Hematopoietic multipotent progenitor cell treated with erythropoietin and hydrocortisone succinate and interleukin-3 and kit ligand, for 17 days (in vitro differentiated cells): Measurements from ENCODE around the gene FZD2.
"Not testable (repeated sequence)": the region's sequence is repeated elsewhere in the genome, so short reads cannot be mapped to it uniquely, and the experiment has no call there.

Source experiments
- DNase-seq: peaks from one replicate; pipeline ENCODE4 v3.0.0-alpha.2; 2015; ENCODE audit warnings: low spot score

FZD2 gene

DNA sequence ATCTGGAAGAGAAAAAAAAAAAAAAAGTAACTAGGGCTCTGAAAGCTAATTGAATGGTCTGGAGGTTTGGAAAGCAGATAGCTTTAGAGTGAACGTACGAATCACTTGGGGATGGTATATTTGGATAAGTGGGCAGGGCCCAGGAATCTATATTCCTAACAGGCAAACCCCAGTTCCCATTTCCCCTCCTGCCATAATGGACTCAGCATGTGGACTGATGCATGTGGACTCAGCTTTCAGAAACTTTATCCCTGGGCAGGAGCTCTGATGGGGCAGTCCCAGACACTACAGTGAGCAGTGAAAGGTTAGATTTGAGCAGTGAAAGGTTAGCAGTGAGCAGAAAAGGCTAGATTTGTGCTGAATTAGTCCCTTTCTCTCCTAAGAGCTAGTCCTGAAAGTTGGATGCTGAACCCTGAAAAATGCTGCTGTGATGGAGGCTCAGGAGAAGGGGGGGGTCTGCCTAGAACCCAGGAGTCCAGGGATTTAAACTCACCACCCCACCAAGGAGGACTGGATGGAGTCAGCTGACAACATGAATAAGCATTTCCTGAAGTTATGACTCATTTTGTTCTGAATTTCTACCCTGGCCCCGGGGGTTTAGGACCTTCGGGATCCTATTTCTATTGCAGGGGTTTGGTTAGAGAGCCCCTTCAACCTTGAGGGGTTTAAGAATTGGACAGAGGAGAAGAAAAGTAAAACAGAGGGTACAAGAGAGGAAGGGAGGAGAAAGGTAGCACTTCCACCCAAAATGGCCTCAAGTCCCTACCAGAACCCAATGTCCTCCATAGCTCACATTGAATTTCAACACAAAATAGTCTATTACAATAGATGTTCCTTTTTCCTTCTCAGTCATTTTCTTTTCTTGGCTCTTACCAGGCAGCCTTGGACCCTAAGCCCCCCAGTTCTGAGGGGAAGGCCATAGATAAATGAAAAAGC lies 10.3 kb upstream of the FZD2 start:
- no peak for DNase-seq

DNA sequence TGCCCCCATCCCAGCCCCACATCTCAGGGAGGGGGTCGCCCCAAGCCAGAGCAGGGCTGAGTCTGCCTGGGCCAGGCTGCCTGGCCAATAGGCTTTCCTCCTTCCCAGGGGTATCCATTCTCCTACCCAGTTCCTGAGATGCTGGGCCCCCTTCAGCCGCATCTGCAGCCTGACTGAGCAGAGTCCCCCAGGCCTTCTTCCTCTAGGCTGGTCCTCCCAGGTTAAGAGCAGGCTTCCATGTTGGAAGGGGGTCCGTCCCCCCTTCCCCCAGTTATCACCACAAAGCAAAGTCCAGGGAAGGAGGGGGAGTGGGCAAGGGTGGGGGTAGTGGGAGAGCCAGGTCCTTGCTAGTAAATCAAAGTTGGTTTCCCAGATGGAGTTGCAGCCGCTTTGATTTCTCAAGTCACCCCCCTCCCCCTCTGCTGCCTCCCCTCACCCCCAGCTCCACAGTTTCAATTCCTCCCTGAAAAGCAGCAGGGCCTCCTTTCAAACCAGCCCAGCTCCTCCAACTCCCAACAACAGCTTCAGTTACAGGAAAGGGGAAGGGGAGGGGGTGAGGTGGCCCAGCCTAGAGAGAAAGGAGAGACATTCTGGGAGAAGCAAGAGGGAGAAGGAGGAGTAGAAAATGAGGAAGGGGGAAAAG lies 9.5 kb upstream of the FZD2 start:
- DNase-seq = no peak

DNA sequence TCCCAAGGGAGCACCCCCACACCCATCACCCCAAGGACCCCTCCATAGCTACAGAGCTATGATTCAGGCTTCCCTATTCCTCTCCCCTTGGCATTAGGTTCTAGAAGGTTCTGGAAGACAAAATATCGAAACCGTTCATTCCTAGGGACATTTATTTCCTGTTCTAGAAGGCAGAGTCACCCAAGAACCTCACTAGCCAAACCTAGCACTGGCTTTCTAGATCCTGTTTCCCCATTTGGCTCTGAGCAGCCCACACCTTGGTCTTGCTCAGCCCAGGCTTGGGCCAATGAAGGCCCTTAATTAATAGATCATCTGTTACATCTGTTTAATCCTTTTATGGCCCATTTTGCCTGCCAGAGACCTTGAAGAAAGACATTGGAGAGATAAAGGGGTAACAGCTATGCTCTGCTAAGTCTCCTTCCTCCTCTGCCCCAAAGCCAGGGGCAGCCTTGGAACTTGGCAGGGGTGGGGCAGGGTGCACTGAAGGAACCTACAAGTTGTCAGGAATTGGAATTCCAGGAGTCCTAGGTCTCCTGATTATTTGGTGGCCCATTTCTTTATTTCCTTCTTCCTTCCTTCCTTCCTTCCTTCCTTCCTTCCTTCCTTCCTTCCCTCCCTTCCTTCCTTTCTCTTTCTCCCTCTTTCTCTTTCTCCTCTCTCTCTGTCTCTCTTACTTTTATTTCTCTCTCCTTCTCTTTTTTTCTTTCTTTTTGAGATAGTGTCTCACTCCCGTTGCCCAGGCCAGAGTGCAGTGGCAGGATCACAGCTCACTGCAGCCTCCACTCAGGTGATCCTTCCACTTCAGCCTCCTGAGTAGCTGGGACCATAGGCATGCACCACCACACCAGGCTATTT lies 8.7 kb upstream of the FZD2 start:
- no peak for DNase-seq

DNA sequence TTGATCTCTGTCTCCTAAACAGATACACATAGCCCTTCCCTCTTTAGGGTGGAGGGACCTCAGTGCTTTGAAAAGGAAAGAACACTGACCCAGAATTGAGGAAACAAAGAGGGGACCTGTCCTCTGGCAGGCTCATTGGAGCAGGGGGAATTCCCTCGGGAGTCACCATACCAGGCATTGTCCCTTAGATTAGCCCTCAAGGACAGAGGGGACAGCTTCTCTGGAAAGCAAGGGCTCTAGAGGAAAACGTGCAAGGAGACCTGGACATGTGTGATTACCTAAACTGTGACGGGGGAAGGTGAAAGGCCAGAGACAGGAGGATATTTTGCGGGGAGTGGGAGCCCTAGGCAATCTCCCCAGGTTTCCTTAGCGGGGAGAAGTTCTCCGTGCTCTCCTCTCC lies 7.6 kb upstream of the FZD2 start:
- DNase-seq = no peak

DNA sequence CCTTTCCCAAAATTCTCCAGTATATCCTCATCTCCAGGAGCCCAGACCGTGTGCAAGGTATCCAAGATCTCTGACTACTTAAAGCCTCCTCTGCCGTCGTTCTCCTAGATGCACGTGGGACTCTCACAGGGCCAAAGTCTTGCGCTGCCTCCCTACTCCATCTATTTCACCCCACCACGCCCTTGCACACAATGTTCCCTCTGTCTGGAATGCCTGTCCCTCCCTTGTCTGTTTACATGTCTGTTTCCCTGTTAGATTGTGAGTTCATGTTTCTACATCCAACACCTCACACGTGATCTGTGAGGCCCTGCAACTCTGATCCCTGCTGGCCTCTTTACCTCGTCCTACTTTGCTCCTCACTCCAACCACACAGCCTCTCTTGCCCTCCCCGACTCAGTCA lies 4.9 kb upstream of the FZD2 start:
- DNase-seq = no peak

DNA sequence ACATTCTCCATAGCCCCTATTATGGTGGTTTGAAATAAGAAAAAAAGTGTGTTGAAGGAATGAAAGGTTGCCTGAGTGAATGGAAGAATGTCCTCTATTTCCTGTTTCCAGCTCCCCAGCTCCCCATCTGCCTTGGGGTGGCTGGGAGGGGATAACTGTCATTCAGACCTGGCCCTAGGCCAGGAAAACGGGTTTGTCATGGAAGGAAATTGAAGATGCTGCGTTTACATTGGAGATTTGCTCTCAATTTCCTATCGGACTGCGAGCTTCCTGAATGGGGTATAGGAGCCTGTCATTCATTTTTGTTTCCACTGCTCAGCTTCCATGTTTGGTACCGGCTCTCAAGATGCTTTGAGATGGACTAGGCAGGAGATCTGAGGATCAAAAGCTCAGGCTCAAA lies 2.2 kb upstream of the FZD2 start:
- DNase-seq = no peak

DNA sequence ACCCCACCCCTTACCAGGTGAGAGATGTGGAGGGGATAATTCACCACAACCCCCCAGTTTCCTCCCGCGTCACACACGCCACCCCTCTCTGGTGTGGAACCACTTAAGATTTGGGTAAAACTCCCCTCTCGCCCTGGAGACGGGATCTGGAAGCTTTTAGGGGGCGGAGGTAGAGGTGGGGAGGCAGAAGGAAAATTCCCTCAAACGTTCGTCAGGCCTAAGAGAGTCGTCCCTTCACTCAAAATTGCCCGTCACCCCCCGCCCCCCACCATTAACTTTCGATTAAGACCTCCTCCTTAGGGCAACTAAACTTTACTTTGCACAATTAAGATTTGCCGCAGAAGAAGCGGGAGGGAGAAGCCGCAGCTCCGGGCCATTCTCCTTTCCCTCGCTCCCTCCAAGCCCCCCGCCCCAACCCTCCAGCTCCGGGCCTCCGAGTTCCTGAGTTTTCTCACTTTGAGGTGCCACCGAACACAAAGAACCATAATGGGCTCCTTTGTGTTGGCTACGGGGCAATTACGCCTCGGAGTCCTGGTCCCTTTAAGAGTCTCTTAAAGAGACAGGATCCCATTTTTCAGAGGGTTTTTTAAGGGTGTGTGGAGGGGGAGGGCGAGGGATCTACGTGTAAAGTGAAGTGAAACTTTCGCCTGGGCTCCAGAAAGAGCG lies 985 bp upstream of the FZD2 start:
- DNase-seq = no peak

DNA sequence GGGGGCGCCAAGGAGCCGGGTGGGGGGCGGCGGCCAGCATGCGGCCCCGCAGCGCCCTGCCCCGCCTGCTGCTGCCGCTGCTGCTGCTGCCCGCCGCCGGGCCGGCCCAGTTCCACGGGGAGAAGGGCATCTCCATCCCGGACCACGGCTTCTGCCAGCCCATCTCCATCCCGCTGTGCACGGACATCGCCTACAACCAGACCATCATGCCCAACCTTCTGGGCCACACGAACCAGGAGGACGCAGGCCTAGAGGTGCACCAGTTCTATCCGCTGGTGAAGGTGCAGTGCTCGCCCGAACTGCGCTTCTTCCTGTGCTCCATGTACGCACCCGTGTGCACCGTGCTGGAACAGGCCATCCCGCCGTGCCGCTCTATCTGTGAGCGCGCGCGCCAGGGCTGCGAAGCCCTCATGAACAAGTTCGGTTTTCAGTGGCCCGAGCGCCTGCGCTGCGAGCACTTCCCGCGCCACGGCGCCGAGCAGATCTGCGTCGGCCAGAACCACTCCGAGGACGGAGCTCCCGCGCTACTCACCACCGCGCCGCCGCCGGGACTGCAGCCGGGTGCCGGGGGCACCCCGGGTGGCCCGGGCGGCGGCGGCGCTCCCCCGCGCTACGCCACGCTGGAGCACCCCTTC lies 484 bp downstream of the FZD2 start:
- no peak for DNase-seq

DNA sequence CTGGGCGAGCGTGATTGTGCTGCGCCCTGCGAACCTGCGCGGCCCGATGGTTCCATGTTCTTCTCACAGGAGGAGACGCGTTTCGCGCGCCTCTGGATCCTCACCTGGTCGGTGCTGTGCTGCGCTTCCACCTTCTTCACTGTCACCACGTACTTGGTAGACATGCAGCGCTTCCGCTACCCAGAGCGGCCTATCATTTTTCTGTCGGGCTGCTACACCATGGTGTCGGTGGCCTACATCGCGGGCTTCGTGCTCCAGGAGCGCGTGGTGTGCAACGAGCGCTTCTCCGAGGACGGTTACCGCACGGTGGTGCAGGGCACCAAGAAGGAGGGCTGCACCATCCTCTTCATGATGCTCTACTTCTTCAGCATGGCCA lies 1.0 kb downstream of the FZD2 start:
- no peak for DNase-seq

DNA sequence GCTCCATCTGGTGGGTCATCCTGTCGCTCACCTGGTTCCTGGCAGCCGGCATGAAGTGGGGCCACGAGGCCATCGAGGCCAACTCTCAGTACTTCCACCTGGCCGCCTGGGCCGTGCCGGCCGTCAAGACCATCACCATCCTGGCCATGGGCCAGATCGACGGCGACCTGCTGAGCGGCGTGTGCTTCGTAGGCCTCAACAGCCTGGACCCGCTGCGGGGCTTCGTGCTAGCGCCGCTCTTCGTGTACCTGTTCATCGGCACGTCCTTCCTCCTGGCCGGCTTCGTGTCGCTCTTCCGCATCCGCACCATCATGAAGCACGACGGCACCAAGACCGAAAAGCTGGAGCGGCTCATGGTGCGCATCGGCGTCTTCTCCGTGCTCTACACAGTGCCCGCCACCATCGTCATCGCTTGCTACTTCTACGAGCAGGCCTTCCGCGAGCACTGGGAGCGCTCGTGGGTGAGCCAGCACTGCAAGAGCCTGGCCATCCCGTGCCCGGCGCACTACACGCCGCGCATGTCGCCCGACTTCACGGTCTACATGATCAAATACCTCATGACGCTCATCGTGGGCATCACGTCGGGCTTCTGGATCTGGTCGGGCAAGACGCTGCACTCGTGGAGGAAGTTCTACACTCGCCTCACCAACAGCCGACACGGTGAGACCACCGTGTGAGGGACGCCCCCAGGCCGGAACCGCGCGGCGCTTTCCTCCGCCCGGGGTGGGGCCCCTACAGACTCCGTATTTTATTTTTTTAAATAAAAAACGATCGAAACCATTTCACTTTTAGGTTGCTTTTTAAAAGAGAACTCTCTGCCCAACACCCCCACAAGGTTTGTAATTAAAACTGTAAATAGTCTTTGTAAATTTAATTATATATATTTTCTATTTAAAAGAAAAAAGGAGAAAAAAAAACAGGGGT lies 1.7 kb downstream of the FZD2 start:
- no peak for DNase-seq

DNA sequence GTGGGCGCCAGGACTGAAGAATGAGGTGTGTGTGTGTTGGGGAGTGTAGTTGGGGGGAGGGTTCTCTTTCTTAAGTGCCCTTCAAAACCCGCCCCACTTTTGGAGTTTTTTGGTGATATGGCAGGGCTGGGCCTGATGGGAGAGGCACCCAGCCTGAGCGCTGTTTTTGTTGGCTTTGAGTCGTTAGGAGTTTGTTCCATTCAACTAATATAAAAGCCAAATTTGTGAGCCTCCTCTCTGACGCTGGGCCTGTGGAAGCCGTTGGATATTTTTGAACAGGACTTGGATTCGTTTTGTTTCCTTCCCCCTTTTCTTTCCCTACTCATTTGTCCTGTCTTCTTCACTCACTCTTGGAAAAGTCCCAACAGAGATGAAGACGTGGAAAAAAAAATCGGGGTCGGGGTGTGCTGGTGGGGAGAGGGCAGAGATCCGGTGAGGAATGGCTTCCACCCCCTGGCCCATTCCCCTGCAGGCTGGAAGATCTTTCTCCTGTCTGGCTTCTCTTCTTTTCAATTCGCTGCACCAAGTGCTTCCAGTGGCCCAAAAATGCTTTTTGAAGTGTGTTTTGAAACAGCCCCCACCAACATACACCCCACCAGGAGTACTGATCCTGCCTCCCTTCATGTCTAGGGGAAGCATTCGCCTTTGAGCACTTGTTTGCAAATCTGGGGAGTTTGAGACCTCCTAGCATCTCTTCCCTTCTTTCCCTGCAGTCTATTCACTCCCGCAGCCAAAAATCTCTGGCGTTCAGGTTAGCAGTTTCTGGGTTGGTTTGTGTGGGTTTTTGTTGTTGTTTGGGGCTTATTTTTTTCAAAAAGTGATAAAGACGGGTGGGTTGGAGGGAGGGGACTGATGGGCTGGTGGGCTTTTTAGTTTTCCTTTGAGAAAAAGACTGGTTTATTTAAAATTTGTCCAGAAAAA lies 2.6 kb downstream of the FZD2 start:
- DNase-seq = no peak

DNA sequence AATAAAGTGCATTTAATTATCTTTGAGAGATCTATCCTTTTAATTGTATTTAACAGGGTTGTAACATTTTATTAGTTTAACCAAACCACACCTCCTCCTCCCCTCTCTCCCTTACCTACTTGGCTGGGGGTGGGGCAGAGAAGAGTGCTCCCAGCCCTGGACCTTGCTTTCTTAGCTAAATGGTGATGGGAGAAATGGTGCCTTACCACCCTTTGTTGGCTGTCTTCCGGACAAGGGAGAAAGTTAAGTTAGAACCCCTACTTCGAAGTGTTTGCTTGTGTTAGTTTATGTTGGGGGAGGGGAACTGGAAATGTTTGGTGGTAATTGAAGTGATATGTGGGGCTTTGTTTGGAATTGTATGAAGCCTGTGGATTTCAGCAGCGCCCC lies 3.9 kb downstream of the FZD2 start:
- DNase-seq = no peak

DNA sequence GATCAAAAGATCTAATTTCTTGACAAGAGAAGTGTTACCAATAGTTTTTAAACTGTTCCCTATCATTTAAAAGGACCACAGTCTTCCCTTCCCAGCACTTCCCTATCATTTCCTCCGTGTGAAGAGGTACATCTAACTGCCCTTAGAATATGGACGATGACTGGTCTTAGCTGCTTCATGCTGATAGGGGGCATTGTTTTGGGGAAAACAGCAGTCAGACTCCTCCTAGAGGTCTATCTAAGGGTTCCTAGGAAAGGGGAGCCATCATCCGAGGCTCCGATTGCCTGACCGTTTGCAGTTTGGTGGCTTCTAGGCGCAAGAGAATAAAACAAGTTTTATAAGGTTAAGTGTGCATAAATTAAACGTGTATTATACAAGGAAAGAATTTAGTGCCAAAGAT lies 7.1 kb downstream of the FZD2 start:
- DNase-seq = no peak

DNA sequence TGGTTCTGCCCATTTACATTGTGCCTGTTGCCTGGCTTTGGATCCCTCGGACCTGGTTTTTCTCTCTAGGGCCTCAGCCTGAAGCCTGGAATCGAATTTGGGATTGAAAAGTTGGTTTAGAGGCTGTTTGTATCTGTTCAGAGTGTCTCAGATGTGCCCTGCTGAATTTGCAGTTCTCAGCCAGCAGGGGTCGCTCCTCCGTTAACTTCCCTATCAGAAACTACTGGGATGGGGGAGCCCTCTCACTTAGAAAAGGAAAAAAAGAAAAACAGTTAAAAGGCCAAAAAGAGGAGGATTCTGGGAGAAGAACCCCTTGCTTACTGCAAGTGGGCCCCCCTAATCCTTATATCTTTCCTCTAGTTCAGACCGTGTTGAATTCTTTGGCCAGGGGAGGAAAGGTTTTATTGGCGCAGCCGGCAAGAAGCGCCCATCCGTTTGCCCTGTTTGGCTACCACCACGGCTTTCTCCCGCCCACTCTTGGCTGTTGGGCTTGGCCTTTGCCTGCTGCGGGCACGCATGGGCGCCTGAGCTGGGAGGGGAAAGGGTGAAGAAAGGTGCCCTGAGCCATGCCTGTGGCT lies 8.7 kb downstream of the FZD2 start:
- no peak for DNase-seq

DNA sequence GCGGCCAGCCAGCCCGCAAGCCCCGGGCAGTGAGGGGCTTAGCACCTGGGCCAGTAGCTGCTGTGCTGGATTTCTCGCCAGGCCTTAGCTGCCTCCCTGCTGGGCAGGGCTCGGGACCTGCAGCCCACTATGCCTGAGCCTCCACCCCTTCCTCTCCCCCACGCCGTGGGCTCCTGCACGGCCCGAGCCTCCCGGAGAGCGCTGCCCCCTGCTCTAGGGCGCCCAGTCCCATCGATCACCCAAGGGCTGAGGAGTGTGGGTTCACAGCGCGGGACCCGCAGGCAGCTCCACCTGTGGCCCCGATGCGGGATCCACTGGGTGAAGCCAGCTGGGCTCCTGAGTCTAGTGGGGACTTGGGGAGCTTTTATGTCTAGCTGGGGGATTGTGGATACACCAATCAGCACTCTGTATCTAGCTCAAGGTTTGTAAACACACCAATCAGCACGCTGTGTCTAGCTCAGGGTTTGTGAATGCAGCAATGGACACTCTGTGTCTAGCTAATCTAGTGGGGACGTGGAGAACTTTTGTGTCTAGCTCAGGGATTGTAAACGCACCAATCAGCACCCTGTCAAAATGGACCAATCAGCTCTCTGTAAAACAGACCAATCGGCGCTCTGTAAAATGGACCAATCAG lies 11.1 kb downstream of the FZD2 start:
- DNase-seq = not testable (repeated sequence)

DNA sequence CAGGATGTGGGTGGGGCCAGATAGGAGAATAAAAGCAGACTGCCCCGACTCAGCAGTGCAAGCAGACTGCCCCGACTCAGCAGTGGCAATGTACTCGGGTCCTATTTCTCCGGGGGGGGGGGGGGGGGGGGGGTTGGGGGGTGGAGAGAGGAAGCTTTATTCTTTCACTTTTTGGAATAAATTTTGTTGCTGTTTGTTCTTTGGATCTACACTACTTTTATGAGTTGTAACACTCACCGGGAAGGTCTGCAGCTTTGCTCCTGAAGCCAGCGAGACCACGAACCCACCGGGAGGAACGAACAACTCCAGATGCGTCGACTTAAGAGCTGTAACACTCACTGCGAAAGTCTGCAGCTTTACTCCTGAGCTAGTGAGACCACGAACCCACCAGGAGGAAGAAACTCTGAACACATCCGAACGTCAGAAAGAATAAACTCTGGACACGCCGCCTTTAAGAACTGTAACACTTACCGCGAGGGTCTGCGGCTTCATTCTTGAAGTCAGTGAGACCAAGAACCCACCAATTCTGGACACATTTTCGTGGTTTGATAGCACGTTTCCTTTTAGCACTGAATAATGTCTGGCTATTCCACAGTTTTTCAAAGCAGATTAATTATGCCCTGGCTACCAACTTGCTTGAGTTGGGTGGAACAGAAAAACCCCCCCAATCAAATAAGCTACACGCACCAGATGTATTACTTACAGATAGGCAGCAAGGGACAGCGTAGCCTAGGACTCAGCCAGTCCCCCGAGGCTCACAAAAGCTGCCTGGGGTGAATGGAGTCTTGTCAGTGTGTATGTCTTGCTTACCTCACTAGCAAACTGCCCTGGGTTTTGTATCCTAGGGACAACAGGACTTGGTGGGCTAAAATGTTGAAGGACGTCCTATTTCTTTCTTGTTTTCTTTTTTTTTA lies 11.9 kb downstream of the FZD2 start:
- peak; percentile 31 for DNase-seq

DNA sequence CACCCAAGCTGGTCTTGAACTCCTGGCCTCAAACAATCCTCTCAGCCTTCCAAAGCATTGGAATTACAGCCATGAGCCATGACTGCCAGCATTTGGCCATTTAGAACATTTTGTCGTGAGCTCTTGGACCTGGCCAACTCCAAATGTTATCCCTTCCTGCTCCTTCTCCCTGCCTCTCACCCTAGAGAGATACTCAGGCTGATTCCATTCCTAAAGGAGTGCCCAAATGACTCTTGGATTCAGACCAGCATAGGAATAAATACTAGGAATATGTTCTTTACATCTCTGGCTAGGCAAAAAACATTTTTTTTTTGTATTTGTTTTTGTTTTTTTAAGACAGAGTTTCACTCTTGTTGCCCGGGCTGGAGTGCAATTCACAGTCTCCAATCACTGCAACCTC lies 15.5 kb downstream of the FZD2 start:
- DNase-seq = no peak

DNA sequence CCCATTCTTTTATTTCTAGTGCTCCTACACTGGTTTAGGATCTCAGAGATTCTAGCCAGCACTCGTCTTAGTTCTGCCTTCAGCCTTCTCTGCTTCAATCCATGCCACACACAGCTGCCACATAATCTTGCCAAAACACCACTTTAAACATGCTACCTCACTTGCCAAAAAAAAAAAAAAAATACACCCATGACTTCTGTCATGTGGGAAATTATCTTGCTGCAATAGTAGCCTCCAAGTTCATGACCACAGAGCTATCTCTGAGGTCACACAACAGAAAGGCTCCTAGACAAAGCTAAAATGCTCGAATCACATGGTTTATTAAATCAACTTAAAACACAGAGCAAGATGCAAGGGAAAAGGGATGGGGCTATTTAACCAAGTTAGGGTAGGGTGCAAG lies 18.1 kb downstream of the FZD2 start:
- DNase-seq = no peak
